Measurements from ENCODE around the gene C1QTNF9B.

Gene C1QTNF9B

GRCh38 chr13:23868521-23868920, 28.8 kb downstream of the C1QTNF9B start:
- no peak for DNase-seq (ENCODE audit: low spot score)
- in situ Hi-C loops (cut with MboI; ENCODE audit: low pct_unique_long_range_greater_than_20kb, low sequenced_read_pairs, unreplicated experiment), result no loop called here
- TF ChIP-seq, protein P1, sequence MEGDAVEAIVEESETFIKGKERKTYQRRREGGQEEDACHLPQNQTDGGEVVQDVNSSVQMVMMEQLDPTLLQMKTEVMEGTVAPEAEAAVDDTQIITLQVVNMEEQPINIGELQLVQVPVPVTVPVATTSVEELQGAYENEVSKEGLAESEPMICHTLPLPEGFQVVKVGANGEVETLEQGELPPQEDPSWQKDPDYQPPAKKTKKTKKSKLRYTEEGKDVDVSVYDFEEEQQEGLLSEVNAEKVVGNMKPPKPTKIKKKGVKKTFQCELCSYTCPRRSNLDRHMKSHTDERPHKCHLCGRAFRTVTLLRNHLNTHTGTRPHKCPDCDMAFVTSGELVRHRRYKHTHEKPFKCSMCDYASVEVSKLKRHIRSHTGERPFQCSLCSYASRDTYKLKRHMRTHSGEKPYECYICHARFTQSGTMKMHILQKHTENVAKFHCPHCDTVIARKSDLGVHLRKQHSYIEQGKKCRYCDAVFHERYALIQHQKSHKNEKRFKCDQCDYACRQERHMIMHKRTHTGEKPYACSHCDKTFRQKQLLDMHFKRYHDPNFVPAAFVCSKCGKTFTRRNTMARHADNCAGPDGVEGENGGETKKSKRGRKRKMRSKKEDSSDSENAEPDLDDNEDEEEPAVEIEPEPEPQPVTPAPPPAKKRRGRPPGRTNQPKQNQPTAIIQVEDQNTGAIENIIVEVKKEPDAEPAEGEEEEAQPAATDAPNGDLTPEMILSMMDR (IDR thresholded peaks at IDR 0.05; ENCODE audit: extremely low read depth, insufficient read depth, missing control alignments), result no peak

DNA sequence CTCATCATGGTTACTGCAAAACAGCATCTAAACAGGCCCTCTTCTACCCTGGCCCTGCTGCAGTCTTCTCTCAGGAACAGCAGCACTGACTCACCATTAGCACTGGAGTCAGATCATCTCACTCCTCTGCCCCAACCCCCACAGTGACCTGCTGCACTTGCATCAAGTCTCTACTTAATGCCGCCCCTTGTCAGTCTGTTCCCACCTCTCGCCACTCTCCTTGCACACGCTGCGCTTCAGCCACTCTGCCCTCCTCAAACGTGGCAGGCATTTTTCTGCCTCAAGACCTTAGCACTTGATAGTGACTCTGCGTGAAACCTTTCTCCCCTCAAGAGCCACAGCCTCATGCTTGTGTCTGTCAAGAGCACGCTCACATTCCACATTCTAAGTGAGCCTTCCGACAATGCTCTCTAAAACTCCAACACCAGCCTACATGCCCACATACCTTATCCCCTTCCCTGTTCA, 30.2 kb downstream of the C1QTNF9B start:
- in situ Hi-C loops (cut with MboI; ENCODE audit: low pct_unique_long_range_greater_than_20kb, low sequenced_read_pairs, unreplicated experiment), result no loop called here
- no peak for DNase-seq (ENCODE audit: low spot score)
- TF ChIP-seq, protein P1 (IDR thresholded peaks at IDR 0.05; ENCODE audit: extremely low read depth, insufficient read depth, missing control alignments), result no peak

DNA sequence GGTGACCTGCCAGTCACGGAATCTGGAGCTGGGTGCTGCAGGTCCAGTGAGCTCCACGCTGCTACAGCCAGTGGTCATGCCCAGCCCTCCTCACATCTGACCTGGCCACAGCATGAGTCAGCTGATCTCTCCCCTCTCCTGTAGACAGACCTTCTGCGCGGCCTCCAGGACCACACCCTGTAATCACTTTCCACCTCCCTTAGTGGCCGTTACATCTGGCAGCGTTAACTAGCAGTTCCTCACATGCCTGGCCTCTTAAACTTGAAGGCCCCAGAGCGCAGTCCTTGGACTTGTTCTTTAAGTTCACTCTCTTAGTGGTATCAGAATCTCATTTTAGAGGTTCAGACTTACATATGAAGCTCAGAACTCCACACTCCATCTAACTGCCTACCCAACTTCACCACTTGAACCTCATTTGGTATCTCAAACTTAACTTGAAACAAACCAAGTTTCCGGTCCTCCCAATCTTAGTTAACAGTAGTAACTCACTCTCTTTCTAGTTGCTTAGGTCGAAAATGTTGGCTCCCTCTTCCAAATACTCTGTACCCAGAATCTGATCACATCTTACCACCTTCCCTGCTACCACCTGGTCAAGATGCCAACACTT, 30.8 kb downstream of the C1QTNF9B start:
- in situ Hi-C loops (cut with MboI; ENCODE audit: low pct_unique_long_range_greater_than_20kb, low sequenced_read_pairs, unreplicated experiment), result no loop called here
- no peak for DNase-seq (ENCODE audit: low spot score)

GRCh38 chr13:23865906-23866305, 31.4 kb downstream of the C1QTNF9B start:
- TF ChIP-seq, protein P1 (IDR thresholded peaks at IDR 0.05; ENCODE audit: extremely low read depth, insufficient read depth, missing control alignments), result no peak
- DNase-seq (ENCODE audit: low spot score), result no peak
- in situ Hi-C loops (cut with MboI; ENCODE audit: low pct_unique_long_range_greater_than_20kb, low sequenced_read_pairs, unreplicated experiment), result no loop called here

More for the DNA sequence above, 30.8 kb downstream of the C1QTNF9B start:
- TF ChIP-seq, protein P1 (IDR thresholded peaks at IDR 0.05; ENCODE audit: extremely low read depth, insufficient read depth, missing control alignments), result no peak

GRCh38 chr13:23865026-23865425, 32.3 kb downstream of the C1QTNF9B start:
- TF ChIP-seq, protein P1 (IDR thresholded peaks at IDR 0.05; ENCODE audit: extremely low read depth, insufficient read depth, missing control alignments), result no peak
- in situ Hi-C loops (cut with MboI; ENCODE audit: low pct_unique_long_range_greater_than_20kb, low sequenced_read_pairs, unreplicated experiment), result no loop called here

GRCh38 chr13:23861310-23861709, 36.0 kb downstream of the C1QTNF9B start:
- DNase-seq (ENCODE audit: low spot score), result no peak
- in situ Hi-C loops (cut with MboI; ENCODE audit: low pct_unique_long_range_greater_than_20kb, low sequenced_read_pairs, unreplicated experiment), result no loop called here
- TF ChIP-seq, protein P1 (IDR thresholded peaks at IDR 0.05; ENCODE audit: extremely low read depth, insufficient read depth, missing control alignments), result no peak

More at GRCh38 chr13:23865026-23865425, 32.3 kb downstream of the C1QTNF9B start:
- no peak for DNase-seq (ENCODE audit: low spot score)
